PC-3 (cell line): ENCODE data around the gene SLC24A3.

Experiments used
- CTCF ChIP-seq: fragments of 300-600 bp; sonication (generic); conservative IDR thresholded peaks from 2 replicates; pipeline ENCODE4 v1.5.1; 2017; ENCODE audit warnings: antibody characterized with exemption, low read depth, mild to moderate bottlenecking, low read length
- EZH2 ChIP-seq: fragments of 300-600 bp; sonication (generic); IDR thresholded peaks from one replicate; pipeline ENCODE4 v1.6.1; 2017; ENCODE audit warnings: antibody characterized with exemption, mild to moderate bottlenecking, low read length; ENCODE audit not compliant: unreplicated experiment
- EZH2phosphoT487 ChIP-seq: fragments of 300-600 bp; sonication (generic); IDR thresholded peaks from 2 replicates; pipeline ENCODE4 v1.6.1; 2018; ENCODE audit warnings: mild to moderate bottlenecking, antibody characterized with exemption, low read length, borderline replicate concordance

DNA sequence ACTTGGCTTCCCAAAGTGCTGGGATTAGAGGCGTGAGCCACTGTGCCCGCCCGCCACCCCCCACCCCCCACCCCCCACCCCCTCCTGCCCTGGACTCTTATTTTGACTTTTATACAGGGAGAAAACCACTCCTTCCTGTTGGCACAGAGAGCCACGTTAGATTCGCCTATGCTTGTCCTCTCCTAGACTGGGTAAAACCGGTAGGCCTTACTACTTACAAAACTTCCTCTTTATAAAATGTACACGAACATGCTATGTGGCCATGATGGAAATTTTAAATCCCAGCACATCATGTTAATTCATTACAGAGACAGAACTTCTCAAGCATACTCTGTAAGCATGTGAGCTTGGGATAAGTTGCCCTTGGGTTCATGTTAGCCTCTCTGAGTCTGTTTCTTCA, 124.2 kb downstream of the SLC24A3 start:
- TF ChIP-seq CTCF (no peak), EZH2phosphoT487 (no peak), EZH2 (no peak)
